A673 (cell line): Measurements from ENCODE around the gene EFTUD2.

Experiments
- EZH2 ChIP-seq: fragments of 200-600 bp; sonication (generic); IDR thresholded peaks from 2 replicates; pipeline ENCODE4 v1.6.1; 2017; ENCODE audit warnings: borderline replicate concordance, low read depth, mild to moderate bottlenecking, mixed read lengths, antibody characterized with exemption, low read length; ENCODE audit not compliant: poor library complexity, severe bottlenecking
- TF ChIP-seq, protein P1 (sequence below): fragments of 300-800, 200-600 bp; sonication (generic); conservative IDR thresholded peaks from 2 replicates; pipeline ENCODE4 v1.5.1; 2017; ENCODE audit warnings: low read depth, mild to moderate bottlenecking, antibody characterized with exemption, low read length, moderate library complexity, mixed read lengths

DNA sequence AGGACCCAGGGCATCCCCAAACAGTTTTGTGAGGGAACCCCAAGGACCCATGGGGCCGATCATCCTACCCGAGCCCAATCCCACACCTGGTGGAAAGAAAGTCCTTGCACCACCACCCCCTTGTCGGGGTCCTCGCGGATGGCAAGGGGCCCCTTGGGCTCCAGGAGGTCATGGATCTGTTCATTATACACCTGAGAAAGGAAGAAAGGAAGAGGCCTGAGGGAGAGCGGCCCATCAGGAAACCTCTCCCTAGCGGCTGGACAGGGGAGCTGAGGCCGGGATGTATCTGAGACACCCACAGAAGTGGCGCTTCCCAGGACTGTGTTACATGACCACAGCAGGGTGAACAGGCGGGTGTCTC is 35.5 kb upstream of the EFTUD2 start:
- TF ChIP-seq, protein P1, sequence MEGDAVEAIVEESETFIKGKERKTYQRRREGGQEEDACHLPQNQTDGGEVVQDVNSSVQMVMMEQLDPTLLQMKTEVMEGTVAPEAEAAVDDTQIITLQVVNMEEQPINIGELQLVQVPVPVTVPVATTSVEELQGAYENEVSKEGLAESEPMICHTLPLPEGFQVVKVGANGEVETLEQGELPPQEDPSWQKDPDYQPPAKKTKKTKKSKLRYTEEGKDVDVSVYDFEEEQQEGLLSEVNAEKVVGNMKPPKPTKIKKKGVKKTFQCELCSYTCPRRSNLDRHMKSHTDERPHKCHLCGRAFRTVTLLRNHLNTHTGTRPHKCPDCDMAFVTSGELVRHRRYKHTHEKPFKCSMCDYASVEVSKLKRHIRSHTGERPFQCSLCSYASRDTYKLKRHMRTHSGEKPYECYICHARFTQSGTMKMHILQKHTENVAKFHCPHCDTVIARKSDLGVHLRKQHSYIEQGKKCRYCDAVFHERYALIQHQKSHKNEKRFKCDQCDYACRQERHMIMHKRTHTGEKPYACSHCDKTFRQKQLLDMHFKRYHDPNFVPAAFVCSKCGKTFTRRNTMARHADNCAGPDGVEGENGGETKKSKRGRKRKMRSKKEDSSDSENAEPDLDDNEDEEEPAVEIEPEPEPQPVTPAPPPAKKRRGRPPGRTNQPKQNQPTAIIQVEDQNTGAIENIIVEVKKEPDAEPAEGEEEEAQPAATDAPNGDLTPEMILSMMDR, result no peak
- TF ChIP-seq EZH2, result no peak
